Esophagus squamous epithelium (tissue), 4 donors: Measurements from ENCODE around the gene C4A.

Source experiments
- CTCF ChIP-seq, 6 experiments: fragments of 450-650 bp in 4 of 6; fragments of 200-600 bp in 2 of 6; sonication (generic) in 2 of 6; IDR thresholded peaks; one replicate each; pipeline ENCODE4 v1.5.1; 2016 to 2019; ENCODE audit warnings: antibody characterized with exemption in 6 of 6, mild to moderate bottlenecking in 4 of 6, moderate library complexity in 4 of 6
- POLR2A ChIP-seq, 4 donors: fragments of 450-650 bp; IDR thresholded peaks; one replicate each; pipeline ENCODE4 v1.6.1; 2017; ENCODE audit warnings: antibody characterized with exemption in 4 of 4, mild to moderate bottlenecking in 4 of 4, moderate library complexity in 3 of 4

- no peak for TF ChIP-seq CTCF (IDR thresholded peaks at IDR 0.05)
- no peak for TF ChIP-seq POLR2A (IDR thresholded peaks at IDR 0.05)
Observed at GRCh38 chr6:31945154-31945506, 36.7 kb upstream of the C4A start.
